Eye (tissue), 1 donor: ENCODE measurements around the gene FHIP1B.

Source experiments
- DNase-seq: peaks from one replicate; pipeline ENCODE4 v3.0.0-alpha.2; 2015

Gene FHIP1B

DNA sequence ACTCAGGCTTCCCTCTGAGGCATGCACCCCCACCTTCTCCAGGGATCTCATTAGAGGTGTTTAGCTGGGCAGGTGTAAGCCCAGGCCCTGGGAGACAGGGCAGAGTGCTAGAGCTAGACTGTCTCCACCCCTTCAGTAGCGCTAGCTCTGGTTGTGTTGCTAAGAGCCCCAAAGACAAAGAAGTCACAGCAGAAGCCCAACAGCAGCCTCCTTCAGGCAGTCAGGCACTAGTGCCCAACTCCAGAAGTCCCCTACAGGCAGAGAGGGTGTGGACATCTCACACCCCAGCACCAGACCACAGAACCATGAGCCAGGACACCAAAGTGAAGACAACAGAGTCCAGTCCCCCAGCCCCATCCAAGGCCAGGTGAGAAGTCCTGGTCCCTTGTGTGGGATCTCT lies 4.5 kb upstream of the FHIP1B start, which contains the start of gene CNGA4:
Gene CNGA4, plus strand, starts transcription at position 188 of the 400 bp plus-strand sequence. Its CDS starts 118 bp downstream, at position 306.
- no peak for DNase-seq

DNA sequence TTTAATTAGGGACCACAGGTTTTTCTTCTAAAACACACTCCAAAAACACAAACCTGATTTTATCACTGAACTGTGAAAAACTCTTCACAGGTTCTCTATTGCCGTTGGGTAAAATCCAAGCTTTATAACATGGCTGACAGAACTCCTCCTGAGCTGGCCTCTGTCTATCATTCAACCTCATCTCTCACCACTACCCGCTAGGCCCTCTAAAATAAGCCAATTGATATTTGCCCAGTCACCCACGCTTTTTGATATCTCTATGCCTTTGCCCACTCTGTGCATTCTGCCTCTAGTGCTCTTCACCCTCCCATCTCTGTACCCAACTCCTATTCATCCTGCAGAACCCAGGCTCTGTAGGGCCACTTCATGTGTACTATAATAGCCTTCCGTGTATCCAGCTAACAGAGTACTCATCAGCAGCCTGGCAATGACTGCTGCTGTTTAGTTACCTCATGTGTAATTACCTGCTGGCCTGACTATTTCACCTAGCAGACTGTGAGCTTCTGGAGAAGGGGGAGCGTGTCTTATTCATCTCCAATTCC lies 3.4 kb upstream of the FHIP1B start:
- DNase-seq, result no peak

DNA sequence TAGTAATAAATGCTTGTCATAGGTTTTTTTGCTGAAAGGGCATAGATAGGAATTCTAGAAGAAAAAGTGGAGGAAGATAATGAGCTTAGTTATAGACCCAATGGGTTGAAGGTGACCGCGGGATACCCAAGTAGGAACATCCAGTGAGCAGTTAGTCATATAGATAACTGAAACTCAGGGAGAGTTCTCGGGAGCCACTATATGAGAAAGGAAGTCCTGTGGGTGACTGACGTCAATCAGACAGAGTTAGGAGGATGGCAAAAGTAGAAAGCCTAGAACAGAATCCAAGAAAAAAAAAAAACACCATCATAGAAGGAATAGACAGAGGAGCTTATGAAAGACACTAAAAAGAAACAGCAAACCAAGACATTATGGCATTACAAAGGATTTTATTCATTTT lies 2.8 kb upstream of the FHIP1B start:
- DNase-seq, result no peak

DNA sequence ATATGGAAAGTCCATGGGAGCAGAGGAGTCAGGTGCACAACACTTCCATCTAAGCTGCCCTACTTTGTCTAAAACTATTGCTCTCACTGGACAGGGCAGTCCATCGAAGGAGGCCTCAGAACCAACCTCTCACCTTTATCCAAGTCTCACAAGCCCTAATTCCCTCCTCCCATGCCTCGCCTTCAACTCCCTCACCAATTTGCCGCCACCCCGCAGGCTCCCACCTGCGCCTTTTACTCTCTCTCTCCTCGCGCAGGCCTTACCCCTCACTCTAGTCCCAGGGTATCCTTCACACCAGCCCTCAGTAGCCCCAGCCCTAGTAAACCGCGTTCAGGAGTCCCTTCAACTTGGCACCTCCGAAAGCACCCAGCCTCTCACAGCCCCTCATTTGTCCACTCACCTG lies 451 bp downstream of the FHIP1B start:
- no peak for DNase-seq

- no peak for DNase-seq
These were observed 1.5 kb downstream of the FHIP1B start for GRCh38 chr11:6232899-6233298.

DNA sequence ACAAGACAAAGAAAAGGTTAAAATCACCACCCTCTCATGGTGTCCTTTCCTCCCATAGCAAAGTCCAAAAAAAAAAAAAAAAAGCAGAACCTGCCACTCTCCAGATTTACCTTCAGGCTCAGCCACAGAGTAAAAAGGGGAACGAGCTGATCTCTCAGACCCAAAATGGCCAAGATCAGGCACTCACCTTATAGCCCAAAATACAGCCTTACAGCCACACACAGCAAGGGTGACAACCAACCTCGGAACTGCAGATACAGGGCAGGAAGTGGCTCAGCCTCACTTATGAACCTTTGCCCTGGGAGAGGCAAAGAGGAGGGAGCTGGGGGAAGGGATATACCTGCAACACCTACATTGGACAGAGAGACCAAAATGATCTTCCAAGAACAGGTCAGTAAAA lies 4.5 kb downstream of the FHIP1B start:
- DNase-seq, result no peak

- DNase-seq, result no peak
These were observed 5.9 kb downstream of the FHIP1B start for GRCh38 chr11:6228520-6228919.

GRCh38 chr11:6225896-6226295 lies 8.5 kb downstream of the FHIP1B start:
- no peak for DNase-seq

GRCh38 chr11:6225024-6225423 lies 9.4 kb downstream of the FHIP1B start:
- DNase-seq, result no peak

- DNase-seq, result no peak
These were observed 10.0 kb downstream of the FHIP1B start for GRCh38 chr11:6224421-6224820.

- DNase-seq, result no peak
These were observed 10.6 kb downstream of the FHIP1B start for GRCh38 chr11:6223854-6224253.

GRCh38 chr11:6219359-6219758 lies 15.1 kb downstream of the FHIP1B start:
- DNase-seq, result no peak

DNA sequence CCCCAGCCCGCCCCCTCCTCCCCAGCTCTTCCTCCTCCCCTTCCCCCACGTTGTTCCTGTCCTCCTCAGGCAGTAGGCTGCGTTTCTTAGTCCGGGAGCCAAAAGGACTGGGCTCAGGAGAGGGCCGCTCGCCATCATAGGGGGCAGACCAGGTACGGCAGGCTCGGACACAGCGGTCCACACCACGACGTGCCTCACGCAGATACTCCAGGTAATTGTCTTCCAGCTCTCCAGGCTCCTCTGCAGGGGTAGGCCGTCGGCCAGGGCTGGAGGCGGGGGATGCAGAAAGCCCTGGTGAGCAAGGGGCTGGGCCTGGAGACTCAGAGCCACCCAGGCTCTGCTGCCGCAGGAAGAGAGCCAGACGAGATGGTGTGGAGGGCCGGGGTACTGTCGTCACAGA lies 16.7 kb downstream of the FHIP1B start:
- DNase-seq, result no peak

DNA sequence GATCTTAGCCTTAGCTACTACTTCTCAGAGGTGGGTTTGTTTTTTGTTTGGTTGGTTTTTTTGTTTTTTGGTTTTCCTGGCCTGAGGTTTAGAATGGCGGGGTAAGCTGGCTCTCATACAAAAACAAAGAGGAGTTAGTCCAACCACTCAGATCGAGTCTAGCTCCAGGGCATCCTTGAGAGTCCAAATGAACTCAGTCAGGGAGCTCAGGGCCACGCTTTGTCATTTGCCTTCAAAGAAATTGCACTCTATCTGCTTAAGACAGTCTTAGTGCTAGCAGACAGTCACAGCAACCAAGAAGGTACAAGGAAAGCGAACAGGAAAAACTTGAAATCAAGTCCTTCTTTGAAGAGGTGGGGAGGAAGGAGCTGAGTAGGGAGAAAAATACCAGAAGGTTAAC lies 17.9 kb downstream of the FHIP1B start:
- DNase-seq, result no peak

DNA sequence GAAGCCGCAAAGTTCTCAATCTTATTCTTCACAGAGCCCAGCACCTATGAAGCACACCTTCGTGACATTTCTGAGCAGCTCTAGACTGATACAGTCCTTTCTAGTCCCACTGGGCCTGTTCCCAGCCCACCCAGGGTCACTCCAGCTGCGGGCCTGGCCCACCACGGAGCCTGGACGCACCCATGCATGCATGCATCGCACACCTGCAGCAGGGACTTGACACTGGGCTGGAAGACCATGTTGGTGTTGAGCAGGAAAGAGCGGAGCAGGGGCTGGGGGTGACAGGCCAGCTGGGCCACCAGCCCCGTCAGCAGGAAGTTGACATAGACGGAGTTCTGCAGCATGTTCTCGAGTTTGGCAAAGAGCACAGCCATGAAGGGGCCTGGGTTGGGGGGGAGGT lies 19.9 kb downstream of the FHIP1B start:
- no peak for DNase-seq

GRCh38 chr11:6210274-6210955 lies 24.0 kb downstream of the FHIP1B start:
- no peak for DNase-seq

GRCh38 chr11:6209801-6210200 lies 24.6 kb downstream of the FHIP1B start:
- no peak for DNase-seq

- no peak for DNase-seq
These were observed 27.8 kb downstream of the FHIP1B start for GRCh38 chr11:6206456-6207180.

- no peak for DNase-seq
These were observed 29.1 kb downstream of the FHIP1B start, which contains the start of gene C11orf42 for GRCh38 chr11:6205366-6205765. C11orf42 (plus strand) TSS chr11:6205557; CDS start chr11:6205616, 59 bp downstream.

GRCh38 chr11:6204706-6205105 lies 29.7 kb downstream of the FHIP1B start:
- DNase-seq, result no peak

- no peak for DNase-seq
These were observed 31.1 kb downstream of the FHIP1B start for GRCh38 chr11:6203327-6203726.

DNA sequence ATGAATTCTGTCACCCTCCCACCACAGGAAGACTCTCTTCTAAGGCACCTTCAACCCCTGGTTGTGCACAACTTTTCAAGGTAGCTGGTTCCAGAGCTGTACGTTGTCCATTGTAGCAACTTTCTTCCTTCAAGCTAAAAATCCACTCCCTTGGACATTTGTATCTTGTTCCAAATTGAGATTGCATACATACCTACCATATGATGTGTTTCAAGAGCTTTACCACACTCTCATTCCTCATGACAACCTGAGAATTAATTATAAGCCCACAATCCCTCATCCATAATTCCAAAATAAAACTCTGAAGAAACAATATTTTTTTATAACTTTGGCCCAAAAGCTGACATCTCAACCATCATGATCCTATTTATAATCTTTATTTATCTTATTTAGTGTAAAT lies 32.4 kb downstream of the FHIP1B start:
- DNase-seq, result no peak

- no peak for DNase-seq
These were observed 33.0 kb downstream of the FHIP1B start for GRCh38 chr11:6201481-6201880.

- DNase-seq, result no peak
These were observed 33.5 kb downstream of the FHIP1B start for GRCh38 chr11:6200975-6201374.
